Activated CD8-positive, alpha-beta memory T cell treated with anti-CD3 and anti-CD28 coated beads for 36 hours (primary cell): Measurements from ENCODE around the gene GPR152. TPM values are rescaled to one million over a fixed set of nuclear protein-coding genes. Genes with fewer than 3 reads are reported as not detected.

Source experiments
- CTCF ChIA-PET: fragments of 350-600 bp; sonication (Branson Sonifier 250); formaldehyde crosslinking; loops from one replicate; lab custom pipeline; 2021; ENCODE audit warnings: antibody characterized with exemption; lab: Charles Lee
- POLR2A ChIA-PET: fragments of 350-600 bp; sonication (Branson Sonifier 250); formaldehyde crosslinking; loops from one replicate; lab custom pipeline; 2021; ENCODE audit warnings: antibody characterized with exemption; lab: Charles Lee
- total RNA-seq, 2 experiments: library from RNA; stranded (reverse); gene quantifications; one replicate each; pipeline ENCODE4 v1.2.3, GENCODE V29; 2021

GPR152 gene
- total RNA-seq, 2 experiments from 2014 or later, result not detected

GRCh38 chr11:67455054-67455453 lies 2.5 kb upstream of the GPR152 start, which contains the start of gene CABP4:
TSS of gene CABP4 (plus strand) at chr11:67455354. CDS start at chr11:67455424, 70 bp downstream.
- ChIA-PET CTCF (interaction anchor here (1.3 kb wide), 1 partner anchor 13 kb away, joined by 3 read pairs; no protein-coding TSS in a partner anchor), POLR2A (no interaction called here)

- POLR2A ChIA-PET, result no interaction called here
- CTCF ChIA-PET, result interaction anchor here (1.3 kb wide), 1 partner anchor 14 kb away, joined by 3 read pairs; no protein-coding TSS in a partner anchor
Observed at GRCh38 chr11:67453816-67454732, 1.5 kb upstream of the GPR152 start.

- ChIA-PET CTCF (no interaction called here), POLR2A (interaction anchor here (0.9 to 1.4 kb wide), 3 partner anchors 9 to 17 kb away, joined by 3 read pairs; no protein-coding TSS in a partner anchor)
Observed at GRCh38 chr11:67451658-67451976, 912 bp downstream of the GPR152 start.

GRCh38 chr11:67450796-67451657 lies 1.5 kb downstream of the GPR152 start:
- ChIA-PET CTCF (no interaction called here), POLR2A (interaction anchor here (0.9 to 1.4 kb wide), 3 partner anchors 10 to 17 kb away, joined by 3 to 4 read pairs (median 3); partner anchors contain the start of gene PTPRCAP)

GRCh38 chr11:67449116-67449844 lies 3.2 kb downstream of the GPR152 start:
- ChIA-PET CTCF (no interaction called here), POLR2A (interaction anchor here (0.7 to 1.6 kb wide), 3 partner anchors 8 to 20 kb away, joined by 4 to 6 read pairs (median 4); partner anchors contain the start of genes PTPRCAP and TMEM134)

GRCh38 chr11:67448220-67448609 lies 4.3 kb downstream of the GPR152 start:
- POLR2A ChIA-PET, result interaction anchor here (1.2 kb wide), 1 partner anchor 20 kb away, joined by 4 read pairs; no protein-coding TSS in a partner anchor
- CTCF ChIA-PET, result no interaction called here

- ChIA-PET POLR2A (interaction anchor here (0.6 to 1.2 kb wide), 3 partner anchors 9 to 43 kb away, joined by 3 to 7 read pairs (median 5); no protein-coding TSS in a partner anchor), CTCF (no interaction called here)
Observed at GRCh38 chr11:67445515-67445914, 7.0 kb downstream of the GPR152 start.

- ChIA-PET CTCF (no interaction called here), POLR2A (interaction anchor here (0.6 to 1.1 kb wide), 3 partner anchors 30 to 43 kb away, joined by 3 to 7 read pairs (median 4); no protein-coding TSS in a partner anchor)
Observed at GRCh38 chr11:67442504-67443404, 9.8 kb downstream of the GPR152 start.

GRCh38 chr11:67441731-67442351 lies 10.7 kb downstream of the GPR152 start:
- ChIA-PET CTCF (no interaction called here), POLR2A (interaction anchor here (0.9 kb wide), 1 partner anchor 35 kb away, joined by 3 read pairs; no protein-coding TSS in a partner anchor)

- POLR2A ChIA-PET, result interaction anchor here (0.6 to 0.9 kb wide), 2 partner anchors 8 to 34 kb away, joined by 3 to 4 read pairs; no protein-coding TSS in a partner anchor
- CTCF ChIA-PET, result interaction anchor here (0.6 kb wide), 1 partner anchor 24 kb away, joined by 3 read pairs; no protein-coding TSS in a partner anchor
Observed at GRCh38 chr11:67441098-67441563, 11.4 kb downstream of the GPR152 start.

GRCh38 chr11:67440229-67441097 lies 12.1 kb downstream of the GPR152 start:
- CTCF ChIA-PET, result interaction anchor here (0.6 kb wide), 1 partner anchor 24 kb away, joined by 3 read pairs; no protein-coding TSS in a partner anchor
- POLR2A ChIA-PET, result interaction anchor here (0.6 to 4.7 kb wide), 5 partner anchors 9 to 39 kb away, joined by 3 to 39 read pairs (median 4); partner anchors contain the start of genes PPP1CA and RPS6KB2

- ChIA-PET POLR2A (interaction anchor here (0.5 to 5.6 kb wide), 9 partner anchors 11 to 46 kb away, joined by 3 to 79 read pairs (median 25); partner anchors contain the start of genes AIP, PPP1CA, RPS6KB2 and TBC1D10C), CTCF (interaction anchor here (0.8 to 1.5 kb wide), 9 partner anchors 19 to 49 kb away, joined by 3 to 7 read pairs (median 4); partner anchors contain the start of genes AIP and TBC1D10C)
Observed at GRCh38 chr11:67439321-67440228, 13.0 kb downstream of the GPR152 start.

- ChIA-PET POLR2A (interaction anchor here (0.6 to 5.6 kb wide), 16 partner anchors 10 to 206 kb away, joined by 3 to 79 read pairs (median 12); partner anchors contain the start of genes AIP, PPP1CA, RAD9A and RPS6KB2), CTCF (interaction anchor here (0.7 to 3.0 kb wide), 15 partner anchors 10 to 68 kb away, joined by 3 to 16 read pairs (median 4); partner anchors contain the start of genes PITPNM1, PPP1CA, RPS6KB2 and TBC1D10C)
Observed at GRCh38 chr11:67438158-67438902, 14.2 kb downstream of the GPR152 start.
